ENCODE measurements around the gene CRLF3. TPM values are rescaled to one million over a fixed set of nuclear protein-coding genes. Genes with fewer than 3 reads are reported as not detected.
"Not testable (repeated sequence)": the region's sequence is repeated elsewhere in the genome, so short reads cannot be mapped to it uniquely, and the experiment has no call there.

CRLF3 gene
- total RNA-seq, 2 experiments from 2014 or later, result 47.1 to 47.7 TPM

DNA sequence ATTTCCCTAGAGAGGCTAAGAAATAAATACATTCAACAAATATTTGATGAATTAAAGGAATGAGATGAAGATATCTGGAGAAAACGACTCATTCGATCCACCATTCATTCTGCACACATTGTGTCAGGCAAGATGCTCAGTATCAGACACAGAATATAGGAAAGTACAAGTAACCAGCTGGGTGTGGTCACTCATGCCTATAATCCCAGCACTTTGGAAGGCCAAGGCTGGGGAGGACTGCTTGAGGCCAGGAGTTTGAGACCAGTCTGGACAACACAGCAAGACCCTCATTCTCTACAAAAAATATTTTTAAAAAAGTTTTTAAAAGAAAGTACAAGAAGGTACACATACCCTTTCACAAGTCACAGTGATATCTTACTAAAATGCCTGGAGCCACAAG is 42.3 kb downstream of the CRLF3 start:
- intact Hi-C loops (cut with micrococcal nuclease), result no loop called here
- Mint-ChIP-seq H3K4me3 (no peak overlapping the region), H3K27ac (peak overlapping the region; percentile 74), H3K9me3 (no peaks in the 10 kb centered on the region), H3K36me3 (ENCODE audit: low read depth) (peaks cover 34% of the 10 kb centered on the region), H3K4me1 (ENCODE audit: low read depth) (peaks cover 18% of the 10 kb centered on the region), H3K27me3 (ENCODE audit: low read depth) (no peaks in the 10 kb centered on the region)
- CTCF ChIA-PET, result interaction anchor here (0.6 kb wide), 1 partner anchor 34 kb away, joined by 5 read pairs; no protein-coding TSS in a partner anchor
- DNase-seq, result no peak

- CTCF ChIA-PET, result interaction anchor here (3.1 kb wide), 1 partner anchor 45 kb away, joined by 16 read pairs; the partner anchor contains the start of gene CRLF3
These were observed 44.1 kb downstream of the CRLF3 start for GRCh38 chr17:30780343-30780742.

DNA sequence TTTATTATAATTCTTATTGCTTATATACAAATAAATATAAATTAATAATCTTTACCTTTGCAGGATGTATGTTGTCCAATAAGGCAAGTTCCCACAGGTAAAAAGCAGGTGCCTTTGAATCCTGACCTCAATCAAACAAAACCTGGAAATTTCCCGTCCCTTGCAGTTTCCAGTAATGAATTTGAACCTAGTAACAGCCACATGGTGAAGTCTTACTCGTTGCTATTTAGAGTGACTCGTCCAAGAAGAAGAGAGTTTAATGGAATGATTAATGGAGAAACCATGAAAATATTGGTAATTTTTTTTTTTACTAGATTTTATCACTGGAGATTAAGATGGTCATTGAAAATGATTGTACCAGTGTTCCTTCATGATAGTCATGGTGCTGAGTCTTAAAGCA is 55.7 kb downstream of the CRLF3 start:
- H3K9me3 Mint-ChIP-seq; H3K27me3 Mint-ChIP-seq (ENCODE audit: low read depth); H3K27ac Mint-ChIP-seq; H3K4me3 Mint-ChIP-seq; CTCF ChIA-PET; intact Hi-C loops (cut with micrococcal nuclease); DNase-seq: not testable (repeated sequence)
- H3K4me1 Mint-ChIP-seq (ENCODE audit: low read depth), result peaks cover 12% of the 10 kb centered on the region
- H3K36me3 Mint-ChIP-seq (ENCODE audit: low read depth), result peaks cover 18% of the 10 kb centered on the region

More at GRCh38 chr17:30780343-30780742, 44.1 kb downstream of the CRLF3 start:
- Mint-ChIP-seq H3K9me3 (no peaks in the 10 kb centered on the region), H3K27me3 (ENCODE audit: low read depth) (no peaks in the 10 kb centered on the region), H3K27ac (peak overlapping the region; percentile 80), H3K4me1 (ENCODE audit: low read depth) (peaks cover 18% of the 10 kb centered on the region), H3K4me3 (no peak overlapping the region), H3K36me3 (ENCODE audit: low read depth) (peaks cover 33% of the 10 kb centered on the region)
- intact Hi-C loops (cut with micrococcal nuclease), result loop anchor here (1.0 to 2.0 kb wide), 2 partner anchors 16 to 43 kb away; no protein-coding TSS in a partner anchor
- peak; percentile 57 for DNase-seq

GRCh38 chr17:30767641-30768404 is 56.7 kb downstream of the CRLF3 start:
- intact Hi-C loops (cut with micrococcal nuclease); DNase-seq; H3K4me3 Mint-ChIP-seq; H3K9me3 Mint-ChIP-seq; H3K27me3 Mint-ChIP-seq (ENCODE audit: low read depth): not testable (repeated sequence)
- Mint-ChIP-seq H3K4me1 (ENCODE audit: low read depth) (peaks cover 12% of the 10 kb centered on the region), H3K27ac (peak overlapping the region; percentile 71), H3K36me3 (ENCODE audit: low read depth) (peaks cover 19% of the 10 kb centered on the region)
- CTCF ChIA-PET, result interaction anchor here (0.6 to 1.3 kb wide), 2 partner anchors 20 to 57 kb away, joined by 3 read pairs; no protein-coding TSS in a partner anchor

DNA sequence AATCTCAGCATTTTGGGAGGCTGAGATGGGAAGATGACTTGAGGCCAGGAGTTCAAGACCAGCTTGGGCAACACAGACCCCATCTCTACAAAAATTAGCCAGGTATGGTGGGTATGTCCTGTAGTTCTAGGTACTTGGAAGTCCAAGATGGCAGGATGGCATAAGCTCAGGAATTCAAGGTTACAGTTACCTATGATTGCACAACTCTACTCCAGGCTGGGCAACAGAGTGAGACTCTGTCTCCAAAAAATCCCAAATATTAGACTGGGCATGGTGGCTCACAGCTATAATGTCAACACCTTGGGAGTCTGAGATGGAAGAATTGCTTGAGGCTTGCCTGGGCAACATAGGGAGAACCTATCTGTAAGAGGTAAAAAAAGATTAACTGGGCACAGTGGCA is 63.4 kb downstream of the CRLF3 start:
- no peak overlapping the region for H3K4me3 Mint-ChIP-seq
- H3K9me3 Mint-ChIP-seq, result no peaks in the 10 kb centered on the region
- no peaks in the 10 kb centered on the region for H3K27me3 Mint-ChIP-seq (ENCODE audit: low read depth)
- no peak overlapping the region for H3K27ac Mint-ChIP-seq
- intact Hi-C loops (cut with micrococcal nuclease), result no loop called here
- DNase-seq, result no peak
- CTCF ChIA-PET, result no interaction called here
- no peaks in the 10 kb centered on the region for H3K4me1 Mint-ChIP-seq (ENCODE audit: low read depth)
- H3K36me3 Mint-ChIP-seq (ENCODE audit: low read depth), result peaks cover 23% of the 10 kb centered on the region

GRCh38 chr17:30753291-30753690 is 71.2 kb downstream of the CRLF3 start:
- intact Hi-C loops (cut with micrococcal nuclease); H3K9me3 Mint-ChIP-seq; H3K27ac Mint-ChIP-seq; H3K4me3 Mint-ChIP-seq; DNase-seq; H3K27me3 Mint-ChIP-seq (ENCODE audit: low read depth); H3K4me1 Mint-ChIP-seq (ENCODE audit: low read depth); CTCF ChIA-PET: not testable (repeated sequence)
- H3K36me3 Mint-ChIP-seq (ENCODE audit: low read depth), result peaks cover 22% of the 10 kb centered on the region

DNA sequence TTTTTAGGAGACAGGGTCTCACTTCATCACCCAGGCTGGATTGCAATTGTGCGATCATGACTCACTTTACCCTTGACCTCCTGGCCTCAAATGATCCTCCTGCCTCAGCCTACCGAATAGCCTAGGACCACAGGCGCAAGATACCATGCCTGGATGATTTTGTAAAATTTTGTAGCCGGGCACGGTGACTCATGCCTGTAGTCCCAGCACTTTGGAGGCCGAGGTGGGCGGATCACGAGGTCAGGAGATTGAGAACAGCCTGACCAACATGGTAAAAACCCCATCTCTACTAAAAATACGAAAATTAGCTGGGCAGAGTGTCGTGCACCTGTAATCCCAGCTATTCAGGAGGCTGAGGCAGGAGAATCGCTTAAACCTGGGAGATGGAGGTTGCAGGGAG is 73.5 kb downstream of the CRLF3 start:
- H3K36me3 Mint-ChIP-seq (ENCODE audit: low read depth), result peaks cover 29% of the 10 kb centered on the region
- H3K27me3 Mint-ChIP-seq (ENCODE audit: low read depth); H3K9me3 Mint-ChIP-seq; H3K4me1 Mint-ChIP-seq (ENCODE audit: low read depth); intact Hi-C loops (cut with micrococcal nuclease); H3K27ac Mint-ChIP-seq; DNase-seq; H3K4me3 Mint-ChIP-seq: not testable (repeated sequence)
- CTCF ChIA-PET, result interaction anchor here (0.6 kb wide), 1 partner anchor 650 kb away, joined by 3 read pairs; no protein-coding TSS in a partner anchor

DNA sequence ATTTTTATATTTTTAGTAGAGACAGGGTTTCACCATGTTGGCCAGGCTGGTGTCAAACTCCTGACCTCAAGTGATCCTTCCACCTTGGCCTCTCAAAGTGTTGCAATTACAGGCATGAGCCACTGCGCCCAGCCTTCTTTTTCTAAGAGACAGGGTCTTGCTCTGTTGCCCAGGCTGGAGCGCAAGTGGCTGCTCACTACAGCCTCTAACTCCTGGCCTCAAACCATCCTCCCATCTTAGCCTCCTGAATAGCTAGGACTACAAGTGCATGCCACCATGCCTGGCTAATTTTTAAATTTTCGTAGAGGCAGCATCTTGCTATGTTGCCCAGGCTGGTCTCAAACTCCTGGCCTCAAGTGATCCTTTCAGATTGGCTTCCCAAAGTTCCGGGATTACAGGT is 76.9 kb downstream of the CRLF3 start:
- H3K27me3 Mint-ChIP-seq (ENCODE audit: low read depth); H3K27ac Mint-ChIP-seq; intact Hi-C loops (cut with micrococcal nuclease); DNase-seq; H3K4me3 Mint-ChIP-seq; H3K4me1 Mint-ChIP-seq (ENCODE audit: low read depth); H3K9me3 Mint-ChIP-seq: not testable (repeated sequence)
- CTCF ChIA-PET, result interaction anchor here (0.6 to 1.2 kb wide), 2 partner anchors 20 to 34 kb away, joined by 3 to 4 read pairs; no protein-coding TSS in a partner anchor
- peaks cover 23% of the 10 kb centered on the region for H3K36me3 Mint-ChIP-seq (ENCODE audit: low read depth)

DNA sequence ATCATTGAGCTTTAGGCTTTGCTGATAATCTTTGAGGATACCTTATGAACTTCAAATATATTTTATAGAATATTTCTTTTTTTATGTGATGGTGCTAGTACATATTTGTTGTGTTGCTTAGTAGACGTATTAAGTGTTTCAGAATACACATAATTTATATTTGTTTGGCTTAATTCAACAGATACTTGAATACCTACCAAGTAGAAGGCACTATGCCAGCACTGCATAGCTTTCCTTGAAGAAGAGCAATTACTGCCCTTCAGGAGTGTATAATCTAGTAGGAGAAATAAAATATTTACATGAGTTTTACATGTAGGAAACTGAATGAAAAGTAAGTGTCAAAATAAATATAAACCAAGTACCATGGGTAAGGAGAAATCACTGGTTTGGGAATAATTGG is 81.8 kb downstream of the CRLF3 start:
- H3K9me3 Mint-ChIP-seq; H3K4me3 Mint-ChIP-seq; H3K27ac Mint-ChIP-seq; CTCF ChIA-PET; intact Hi-C loops (cut with micrococcal nuclease); DNase-seq; H3K27me3 Mint-ChIP-seq (ENCODE audit: low read depth): not testable (repeated sequence)
- Mint-ChIP-seq H3K36me3 (ENCODE audit: low read depth) (peaks cover 27% of the 10 kb centered on the region), H3K4me1 (ENCODE audit: low read depth) (peaks cover 11% of the 10 kb centered on the region)

GRCh38 chr17:30736371-30736770 is 88.1 kb downstream of the CRLF3 start:
- intact Hi-C loops (cut with micrococcal nuclease); H3K27ac Mint-ChIP-seq; DNase-seq; CTCF ChIA-PET; H3K4me3 Mint-ChIP-seq; H3K9me3 Mint-ChIP-seq; H3K27me3 Mint-ChIP-seq (ENCODE audit: low read depth): not testable (repeated sequence)
- Mint-ChIP-seq H3K36me3 (ENCODE audit: low read depth) (peaks cover 28% of the 10 kb centered on the region), H3K4me1 (ENCODE audit: low read depth) (peaks cover 29% of the 10 kb centered on the region)

- DNase-seq; CTCF ChIA-PET; H3K9me3 Mint-ChIP-seq; H3K27me3 Mint-ChIP-seq (ENCODE audit: low read depth); H3K27ac Mint-ChIP-seq; H3K4me3 Mint-ChIP-seq; intact Hi-C loops (cut with micrococcal nuclease): not testable (repeated sequence)
- H3K4me1 Mint-ChIP-seq (ENCODE audit: low read depth), result peaks cover 23% of the 10 kb centered on the region
- peaks cover 25% of the 10 kb centered on the region for H3K36me3 Mint-ChIP-seq (ENCODE audit: low read depth)
These were observed 88.8 kb downstream of the CRLF3 start for GRCh38 chr17:30735644-30736043.

DNA sequence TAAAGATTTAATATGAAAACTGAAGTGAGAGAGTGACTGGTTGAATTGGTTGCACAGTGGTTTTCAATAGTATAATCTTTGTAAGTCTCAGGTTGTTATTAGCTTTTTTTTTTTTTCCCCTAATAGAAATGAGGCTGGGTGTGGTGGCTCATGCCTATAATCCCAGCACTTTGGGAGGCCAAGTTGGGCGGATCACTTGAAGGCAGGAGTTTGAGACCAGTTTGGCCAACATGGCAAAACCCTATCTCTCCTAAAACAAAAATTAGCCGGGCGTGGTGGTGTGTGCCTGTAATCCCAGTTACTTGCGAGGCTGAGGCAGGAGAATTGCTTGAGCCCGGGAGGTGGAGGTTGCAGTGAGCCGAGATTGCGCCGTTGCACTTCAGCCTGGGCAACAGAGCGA is 89.3 kb downstream of the CRLF3 start:
- H3K9me3 Mint-ChIP-seq; intact Hi-C loops (cut with micrococcal nuclease); DNase-seq; H3K27me3 Mint-ChIP-seq (ENCODE audit: low read depth); H3K4me3 Mint-ChIP-seq; H3K27ac Mint-ChIP-seq: not testable (repeated sequence)
- H3K36me3 Mint-ChIP-seq (ENCODE audit: low read depth), result peaks cover 23% of the 10 kb centered on the region
- CTCF ChIA-PET, result interaction anchor here (0.6 kb wide), 1 partner anchor 163 kb away, joined by 4 read pairs; no protein-coding TSS in a partner anchor
- peaks cover 26% of the 10 kb centered on the region for H3K4me1 Mint-ChIP-seq (ENCODE audit: low read depth)

- CTCF ChIA-PET, result not testable (repeated sequence)
These were observed 90.3 kb downstream of the CRLF3 start for GRCh38 chr17:30734153-30734552.

More at GRCh38 chr17:30734153-30734552, 90.3 kb downstream of the CRLF3 start:
- intact Hi-C loops (cut with micrococcal nuclease), result loop anchor here (5.0 kb wide), 1 partner anchor 88 kb away; the partner anchor contains the start of gene CRLF3
- Mint-ChIP-seq H3K4me1 (ENCODE audit: low read depth) (peaks cover 26% of the 10 kb centered on the region), H3K36me3 (ENCODE audit: low read depth) (peaks cover 20% of the 10 kb centered on the region)
- DNase-seq; H3K9me3 Mint-ChIP-seq; H3K4me3 Mint-ChIP-seq; H3K27me3 Mint-ChIP-seq (ENCODE audit: low read depth); H3K27ac Mint-ChIP-seq: not testable (repeated sequence)

Measured in activated naive CD4-positive, alpha-beta T cell treated with anti-CD3 and anti-CD28 coated beads for 36 hours (primary cell).